GM23338 (cell line): ENCODE measurements around the gene AFP.

Experiments
- CREB1 ChIP-seq: fragments of 250-450 bp; sonication (Bioruptor Pico); IDR thresholded peaks from 2 replicates; pipeline ENCODE4 v1.5.0; 2020; ENCODE audit warnings: low read depth, mild to moderate bottlenecking, moderate library complexity
- CTCF ChIP-seq, 2 experiments: fragments of 200-600 bp in 1 of 2; sonication (generic) in 1 of 2; conservative IDR thresholded peaks; 2 replicates each; pipeline versions ENCODE4 v1.5.1 to v1.6.1; 2016 to 2017; ENCODE audit warnings: antibody characterized with exemption in 2 of 2, low read depth in 2 of 2, mild to moderate bottlenecking in 2 of 2, moderate library complexity in 1 of 2
- ETS1 ChIP-seq: IDR thresholded peaks from 2 replicates; pipeline ENCODE4 v1.6.1; 2016; ENCODE audit warnings: antibody characterized with exemption
- EZH2 ChIP-seq: fragments of 200-600 bp; sonication (generic); IDR thresholded peaks from one replicate; pipeline ENCODE4 v1.8.0; 2017; ENCODE audit warnings: antibody characterized with exemption, mild to moderate bottlenecking, low read depth; ENCODE audit not compliant: unreplicated experiment
- JUNB ChIP-seq: IDR thresholded peaks from one replicate; pipeline ENCODE4 v1.6.1; 2016; ENCODE audit warnings: antibody characterized with exemption; ENCODE audit not compliant: unreplicated experiment
- POLR2AphosphoS5 ChIP-seq: IDR thresholded peaks from 2 replicates; pipeline ENCODE4 v1.6.1; 2016; ENCODE audit warnings: antibody characterized with exemption, low read depth
- REST ChIP-seq: IDR thresholded peaks from one replicate; pipeline ENCODE4 v1.6.1; 2018; ENCODE audit warnings: antibody characterized with exemption; ENCODE audit not compliant: unreplicated experiment
- ZNF114 ChIP-seq: fragments of 250-450 bp; sonication (Bioruptor Pico); IDR thresholded peaks from 2 replicates; pipeline ENCODE4 v1.5.0; 2020; ENCODE audit warnings: mild to moderate bottlenecking, moderate library complexity
- ZNF331 ChIP-seq: fragments of 250-450 bp; sonication (Bioruptor Pico); IDR thresholded peaks from 2 replicates; pipeline ENCODE4 v1.5.0; 2020; ENCODE audit warnings: low read depth, mild to moderate bottlenecking, moderate library complexity

GRCh38 chr4:73409978-73410548, 26.0 kb upstream of the AFP start:
- no peak for TF ChIP-seq CTCF (conservative IDR thresholded peaks at IDR 0.05; ENCODE audit: low read depth in 2 of 2)
- no peak for TF ChIP-seq EZH2
- TF ChIP-seq REST, result no peak
- TF ChIP-seq POLR2AphosphoS5, result no peak
- no peak for TF ChIP-seq CREB1 (CRISPR knock-in tag)
- no peak for TF ChIP-seq JUNB
- TF ChIP-seq ZNF331 (CRISPR knock-in tag), result no peak
- no peak for TF ChIP-seq ZNF114 (CRISPR knock-in tag)
- TF ChIP-seq ETS1, result no peak
